GM19025 (cell line): ENCODE results near the gene SCN10A.

Experiments used
- ATAC-seq: cut with Tn5 transposase; IDR thresholded peaks from one replicate; pipeline ENCODE4 v1.9.1; 2021; ENCODE audit warnings: mild to moderate bottlenecking, low read depth, moderate library complexity; ENCODE audit not compliant: unreplicated experiment

Gene SCN10A

DNA sequence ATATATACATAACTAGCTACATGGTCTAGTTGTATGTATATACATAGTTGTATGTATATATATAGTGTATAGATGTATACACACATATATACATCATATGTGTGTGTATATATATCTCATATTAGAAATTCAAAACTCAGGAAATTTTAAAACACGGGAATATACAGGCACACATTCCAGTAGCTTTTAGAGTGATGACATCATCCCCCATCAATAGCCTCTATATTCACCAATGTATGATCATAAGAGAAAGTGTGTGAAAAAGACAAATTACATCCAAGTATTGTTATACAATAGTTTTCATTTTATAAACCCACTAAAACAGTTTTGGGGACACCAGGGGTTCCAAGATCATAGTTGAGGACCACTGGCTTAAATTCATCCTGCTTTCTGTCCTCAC, 23.0 kb downstream of the SCN10A start:
- ATAC-seq = no peak

- no peak for ATAC-seq
These were observed 33.9 kb downstream of the SCN10A start for GRCh38 chr3:38782148-38782547.

- no peak for ATAC-seq
These were observed 42.5 kb downstream of the SCN10A start for GRCh38 chr3:38773528-38773927.

DNA sequence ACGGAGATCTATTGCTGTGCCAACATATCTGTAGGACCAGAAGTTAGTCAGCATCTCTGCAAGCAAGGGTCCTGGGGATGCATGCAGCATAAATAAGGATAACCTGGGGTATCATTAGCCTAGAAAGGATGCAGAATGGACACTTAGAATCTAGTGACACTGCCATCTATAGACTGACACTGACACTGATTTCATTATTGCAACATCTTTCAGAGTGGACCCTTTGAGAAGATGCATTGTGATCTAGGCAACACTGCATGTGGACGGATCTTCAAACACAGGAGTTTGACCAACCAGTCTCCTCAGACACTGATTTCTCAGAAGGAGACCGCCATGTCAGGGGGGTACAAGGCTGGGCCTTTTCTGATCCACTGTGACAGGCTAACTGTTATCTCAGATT, 52.4 kb downstream of the SCN10A start:
- ATAC-seq = no peak

GRCh38 chr3:38758557-38758956, 57.5 kb downstream of the SCN10A start:
- no peak for ATAC-seq

DNA sequence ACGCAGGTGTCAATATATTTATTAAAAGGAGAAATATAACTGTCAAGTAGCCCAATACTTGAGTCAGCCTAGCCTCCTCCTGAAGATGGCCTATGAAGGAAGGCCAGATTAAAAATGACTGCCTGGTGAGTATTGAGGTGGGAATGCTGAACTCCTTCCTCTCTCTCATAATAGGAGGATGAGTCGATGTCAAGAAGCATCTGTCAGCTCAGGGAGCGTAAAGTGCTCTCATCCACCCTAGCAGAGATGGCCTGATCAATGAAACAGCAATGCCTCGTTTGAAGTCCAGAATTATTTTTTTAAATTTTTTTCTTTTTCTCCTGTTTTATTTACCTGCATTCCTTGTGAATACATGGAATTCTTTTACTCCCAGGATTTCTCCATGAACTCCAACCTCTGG, 58.3 kb downstream of the SCN10A start:
- ATAC-seq = no peak

DNA sequence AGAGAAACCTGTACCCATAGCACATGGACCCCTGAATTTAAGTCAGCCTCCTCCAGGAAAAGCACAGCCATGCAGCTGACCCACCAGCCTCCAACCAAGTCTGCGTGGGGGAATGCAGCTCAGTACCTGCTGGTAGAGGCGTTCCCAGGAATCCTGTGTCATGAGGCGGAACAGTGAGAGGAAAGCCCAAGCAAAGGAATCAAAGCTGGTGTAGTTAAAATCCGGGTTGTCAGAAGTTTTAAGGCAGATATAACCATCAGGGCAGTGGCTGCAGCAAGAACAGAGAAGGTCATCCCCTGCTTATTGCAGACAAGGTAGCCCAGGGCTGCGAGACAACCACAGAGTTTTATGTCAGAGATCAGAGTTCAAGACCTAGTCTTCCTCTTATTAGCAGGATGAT, 59.1 kb downstream of the SCN10A start:
- no peak for ATAC-seq

DNA sequence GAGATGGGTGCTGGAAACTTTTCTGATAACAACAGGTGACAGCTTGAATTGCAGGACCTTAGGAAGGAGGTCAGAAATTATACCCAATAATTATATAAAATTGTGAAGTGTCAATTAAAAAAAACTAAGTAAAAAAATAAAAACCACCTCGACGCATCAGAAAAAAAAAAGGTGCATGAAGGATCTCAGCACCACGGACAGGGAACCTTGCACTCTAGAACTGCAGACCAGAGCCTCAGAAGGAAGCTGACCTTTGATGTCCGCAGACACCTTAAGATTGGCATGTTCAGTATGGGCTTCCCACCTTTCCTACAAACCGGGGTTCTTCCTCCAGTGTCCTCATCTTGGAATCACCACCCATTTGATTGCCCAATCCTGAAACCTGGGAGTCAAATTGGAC, 60.9 kb downstream of the SCN10A start:
- ATAC-seq = no peak

DNA sequence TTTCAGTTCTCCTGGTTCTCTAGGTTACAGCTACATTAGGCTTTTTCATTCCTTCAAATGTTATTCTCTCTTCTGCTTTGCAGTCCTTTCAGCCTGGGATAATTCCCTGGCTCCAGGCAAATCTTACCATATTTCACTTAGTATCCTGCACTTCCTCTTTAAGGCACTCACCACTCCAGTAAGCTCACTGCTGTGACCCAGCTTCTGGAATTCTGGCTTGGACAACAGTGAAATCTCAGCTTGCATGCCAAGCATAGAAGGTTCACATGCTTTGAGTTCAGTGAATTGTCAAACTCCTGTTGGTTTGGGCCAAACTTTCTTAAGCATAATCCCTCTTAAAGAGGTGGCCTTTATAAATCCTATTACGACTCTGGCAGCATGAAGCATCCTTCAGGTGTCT, 69.4 kb downstream of the SCN10A start:
- no peak for ATAC-seq

DNA sequence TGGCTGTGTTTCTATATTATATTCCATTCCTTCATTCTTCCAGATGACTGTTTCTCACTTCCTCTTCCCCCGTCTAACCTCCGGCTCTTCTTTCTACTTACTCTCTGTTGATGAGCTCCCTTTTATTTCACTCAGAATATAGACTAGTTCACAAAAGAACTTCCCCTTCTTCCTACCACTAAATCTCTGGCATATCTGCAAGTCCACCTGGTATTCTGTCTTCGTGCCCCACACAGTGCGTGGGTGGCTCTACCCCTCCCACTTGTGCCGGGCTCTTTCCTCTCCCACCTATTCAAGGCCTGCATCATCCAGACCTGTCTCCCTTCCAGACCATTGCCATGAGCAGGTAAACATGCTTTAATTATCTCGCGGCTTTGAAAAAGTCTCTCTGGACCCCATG, 73.0 kb downstream of the SCN10A start:
- no peak for ATAC-seq

DNA sequence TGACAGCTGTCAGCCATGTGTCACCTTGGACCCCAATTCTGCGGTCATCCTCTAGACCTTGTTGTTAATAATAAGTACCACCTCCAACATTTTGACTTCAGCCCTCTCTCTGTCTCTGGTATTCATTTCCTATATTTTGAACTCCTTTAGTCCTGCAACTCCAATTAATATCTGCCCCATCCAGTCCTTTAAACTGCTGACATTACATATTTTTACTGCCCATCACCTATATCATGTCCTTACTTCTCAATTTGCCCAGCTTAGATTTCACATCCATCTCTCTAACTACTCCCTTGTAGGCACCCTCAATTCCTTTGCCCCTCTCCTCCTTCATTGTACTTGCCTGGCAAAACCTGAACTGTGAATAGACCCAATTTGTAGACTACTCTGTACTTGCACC, 73.5 kb downstream of the SCN10A start:
- no peak for ATAC-seq

DNA sequence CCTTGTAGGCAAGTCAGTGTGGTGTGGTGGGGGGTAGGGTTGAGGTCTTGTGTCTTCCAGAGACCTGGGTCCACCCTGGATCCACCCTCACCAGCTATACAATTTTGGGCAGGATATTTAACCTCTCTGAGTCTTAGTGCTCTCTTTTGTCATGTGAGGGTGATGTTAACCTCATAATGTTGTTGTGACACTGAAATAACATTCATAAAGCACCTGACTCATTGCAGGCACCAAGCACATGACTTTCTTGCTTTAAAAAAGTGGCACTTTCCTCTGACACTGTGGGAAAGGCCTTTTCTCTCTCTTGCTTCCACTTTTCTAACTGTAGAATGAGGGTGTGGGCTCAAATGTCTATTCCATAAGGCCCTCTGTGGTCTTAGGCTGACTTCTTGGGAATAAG, 75.5 kb downstream of the SCN10A start:
- no peak for ATAC-seq

DNA sequence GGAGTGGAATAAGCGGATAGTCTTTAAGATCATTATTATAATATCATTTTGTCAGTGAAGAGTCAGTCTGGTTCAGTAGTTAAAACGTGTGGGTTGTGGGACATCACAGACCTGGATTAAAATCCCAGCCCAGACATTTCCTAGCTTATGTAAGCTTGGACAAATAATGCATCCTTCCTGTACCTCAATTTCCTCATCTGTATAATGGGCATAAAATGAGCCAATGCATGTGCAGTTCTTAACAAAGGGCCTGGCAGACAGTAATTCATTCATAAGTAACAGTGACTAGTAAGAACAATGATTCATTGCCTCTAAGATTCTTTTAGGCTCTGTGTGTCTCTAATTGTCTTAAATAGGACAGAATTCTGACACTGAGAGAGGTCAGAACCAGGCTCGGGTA, 76.1 kb downstream of the SCN10A start:
- no peak for ATAC-seq

DNA sequence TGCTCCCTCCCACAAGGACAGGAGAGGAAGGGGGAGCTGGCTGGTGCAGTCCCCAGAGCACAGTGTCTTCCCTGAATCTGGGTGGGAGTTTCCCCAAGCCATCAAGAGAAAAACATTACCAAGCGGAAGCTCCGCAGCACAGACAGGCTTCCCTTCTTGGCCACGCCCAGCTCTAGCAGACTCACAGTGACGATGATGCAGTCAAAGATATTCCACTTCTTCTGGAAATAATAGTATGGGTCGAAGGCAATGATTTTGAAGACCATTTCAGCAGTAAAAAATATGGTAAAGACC, 76.7 kb downstream of the SCN10A start:
- ATAC-seq = no peak

- ATAC-seq = no peak
These were observed 77.2 kb downstream of the SCN10A start for GRCh38 chr3:38738630-38739395.

GRCh38 chr3:38731522-38731921, 84.5 kb downstream of the SCN10A start:
- no peak for ATAC-seq

DNA sequence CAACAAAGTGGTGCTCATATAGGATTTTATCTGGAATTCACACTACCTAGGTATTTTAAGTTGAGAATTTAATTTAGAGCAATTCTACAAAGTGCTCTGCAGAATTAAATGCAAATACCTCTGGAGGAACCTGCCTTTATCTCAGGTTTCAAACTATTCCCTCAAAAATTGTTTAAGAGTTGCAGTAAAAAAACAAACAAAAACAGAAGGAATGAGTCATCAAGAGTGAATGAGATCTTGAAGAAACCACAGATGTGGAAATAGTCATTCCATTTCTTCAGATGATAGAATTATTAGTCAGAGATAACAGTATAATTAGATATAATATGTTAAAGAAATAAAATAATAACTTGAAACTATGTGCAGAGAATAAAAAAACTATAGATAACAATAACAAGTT, 85.7 kb downstream of the SCN10A start:
- ATAC-seq = no peak

DNA sequence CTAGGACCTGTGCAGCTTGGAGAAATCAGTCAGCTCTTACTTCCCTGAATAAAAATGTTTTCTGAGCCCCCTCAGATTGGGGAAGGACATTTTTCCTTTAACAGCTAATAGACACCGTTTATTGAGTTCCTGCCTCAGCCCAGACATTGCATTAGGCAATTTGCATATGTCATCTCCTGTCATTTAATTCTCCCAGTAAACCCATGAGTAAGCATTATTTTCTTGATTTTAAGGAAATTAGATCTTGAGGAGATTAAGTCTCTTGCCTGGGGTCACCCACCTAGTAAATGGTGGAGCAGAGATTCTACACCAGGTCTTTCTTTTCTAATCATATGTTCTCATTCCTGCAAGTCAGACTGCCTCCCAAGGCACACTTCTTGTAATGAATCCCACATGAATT, 88.0 kb downstream of the SCN10A start:
- no peak for ATAC-seq

GRCh38 chr3:38726751-38727150, 89.3 kb downstream of the SCN10A start:
- no peak for ATAC-seq

DNA sequence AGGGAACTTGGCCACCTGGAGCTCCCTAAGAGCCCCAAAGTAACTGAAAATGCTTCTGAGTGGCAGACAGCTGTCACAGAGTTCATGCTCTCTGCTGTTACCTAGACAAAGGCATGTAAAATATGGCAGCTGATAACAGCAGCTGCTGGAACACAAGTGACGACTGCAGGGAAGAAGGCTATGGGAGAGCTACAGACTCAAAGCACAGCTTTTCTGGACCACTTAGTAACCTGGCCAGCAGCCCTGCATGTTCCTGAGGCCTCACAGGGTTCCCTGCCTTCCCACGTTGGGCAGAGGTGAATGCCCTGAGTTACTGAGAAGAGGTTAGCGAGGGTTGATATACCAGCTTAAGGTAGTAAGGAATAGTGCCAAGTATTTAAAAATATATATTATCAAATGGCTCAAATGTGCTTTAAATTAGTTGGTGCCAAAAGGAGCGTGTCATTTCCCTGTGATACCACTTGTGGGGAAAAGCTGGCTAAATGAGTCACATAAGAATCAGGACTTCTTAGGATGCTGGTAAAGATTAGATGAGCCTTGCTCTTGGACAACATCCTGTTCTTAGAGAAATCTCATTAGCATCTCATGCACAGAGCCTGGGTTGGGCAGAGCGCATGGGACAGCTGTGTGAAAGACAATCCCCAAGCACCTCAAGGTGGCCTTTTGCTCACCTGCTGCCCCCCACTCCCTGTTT, 90.1 kb downstream of the SCN10A start:
- no peak for ATAC-seq

DNA sequence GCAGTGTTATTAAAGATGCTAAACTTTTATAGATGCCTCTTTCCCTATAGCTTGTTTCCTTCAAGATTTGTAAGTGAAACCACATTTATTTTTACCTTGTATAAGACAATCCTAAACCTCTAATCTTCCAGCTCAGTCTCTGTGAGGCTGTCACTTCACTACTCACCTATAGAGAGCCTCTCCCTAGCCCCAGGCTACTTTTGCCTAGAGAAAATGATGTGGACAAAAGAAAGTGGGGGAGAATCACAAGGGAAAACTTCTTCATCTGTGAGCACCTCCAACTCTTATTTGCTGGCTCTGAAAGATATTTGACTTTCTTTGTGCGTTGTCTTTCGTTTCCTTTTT, 91.7 kb downstream of the SCN10A start:
- no peak for ATAC-seq

- ATAC-seq = no peak
These were observed 92.2 kb downstream of the SCN10A start for GRCh38 chr3:38723569-38724391.
